GM23248 (cell line): ENCODE data around the gene FOXA1.

Experiments used
- EZH2 ChIP-seq: fragments of 200-600 bp; sonication (generic); IDR thresholded peaks from 2 replicates; pipeline ENCODE4 v1.6.1; 2018; ENCODE audit warnings: antibody characterized with exemption, mild to moderate bottlenecking; ENCODE audit not compliant: insufficient read depth, poor library complexity, severe bottlenecking
- EZH2phosphoT487 ChIP-seq: fragments of 200-600 bp; sonication (generic); IDR thresholded peaks from 2 replicates; pipeline ENCODE4 v1.6.1; 2018; ENCODE audit warnings: antibody characterized with exemption, moderate library complexity, mild to moderate bottlenecking, low read depth; ENCODE audit not compliant: insufficient read depth

DNA sequence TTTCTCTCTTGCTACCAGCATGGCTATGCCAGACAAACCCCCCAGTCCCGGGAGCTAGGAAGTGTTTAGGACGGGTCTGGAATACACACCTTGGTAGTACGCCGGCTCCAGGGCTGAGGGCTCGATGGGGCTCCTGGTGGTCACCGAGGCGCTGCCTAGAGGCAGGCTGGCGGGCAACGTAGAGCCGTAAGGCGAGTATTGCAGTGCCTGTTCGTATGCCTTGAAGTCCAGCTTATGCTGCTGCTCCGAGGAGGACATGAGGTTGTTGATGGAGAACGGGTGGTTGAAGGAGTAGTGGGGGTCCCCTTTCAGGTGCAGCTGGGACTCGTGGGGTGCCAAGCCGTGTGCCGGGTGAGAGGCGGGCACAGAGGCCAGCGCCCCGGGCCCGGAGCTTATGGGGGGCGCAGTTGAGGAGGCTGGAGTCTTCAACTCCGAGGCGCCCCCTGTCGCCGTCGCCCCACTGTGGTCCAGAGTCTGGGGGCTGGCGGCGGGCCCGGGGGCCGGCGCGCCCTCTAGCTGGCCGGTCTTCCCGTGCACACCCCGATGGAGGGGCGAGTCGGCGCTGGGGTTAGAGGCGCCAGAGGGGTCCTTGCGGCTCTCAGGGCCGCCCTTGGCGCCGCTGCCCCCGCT is 3.6 kb downstream of the FOXA1 start:
- TF ChIP-seq EZH2 = no peak
- no peak for TF ChIP-seq EZH2phosphoT487
